Memory B cell (primary cell): Measurements from ENCODE around the gene SESN1.

Experiments
- ATAC-seq: fragments of 150-1000 bp; cut with Tn5 transposase; 2 replicates; pipeline ENCODE4 v1.10.0; 2021; ENCODE audit warnings: low read depth, mild to moderate bottlenecking, moderate library complexity
- DNase-seq, 2 donors: peaks; one replicate each; pipeline ENCODE4 v3.0.0; 2022; ENCODE audit warnings: low spot score in 2 of 2
- H3K27ac Mint-ChIP-seq: one replicate; pipeline ENCODE4 v1.8.0; 2022; ENCODE audit warnings: mild to moderate bottlenecking, moderate library complexity, mixed read lengths
- H3K27me3 Mint-ChIP-seq: one replicate; pipeline ENCODE4 v1.8.0; 2022; ENCODE audit warnings: mixed read lengths
- H3K36me3 Mint-ChIP-seq: one replicate; pipeline ENCODE4 v1.8.0; 2022; ENCODE audit warnings: mild to moderate bottlenecking, mixed read lengths
- H3K4me1 Mint-ChIP-seq: one replicate; pipeline ENCODE4 v1.8.0; 2022; ENCODE audit warnings: mixed read lengths
- H3K4me3 Mint-ChIP-seq: one replicate; pipeline ENCODE4 v1.8.0; 2022; ENCODE audit warnings: mild to moderate bottlenecking, moderate library complexity, mixed read lengths
- H3K9me3 Mint-ChIP-seq: one replicate; pipeline ENCODE4 v1.8.0; 2022; ENCODE audit warnings: mixed read lengths

Gene SESN1

DNA sequence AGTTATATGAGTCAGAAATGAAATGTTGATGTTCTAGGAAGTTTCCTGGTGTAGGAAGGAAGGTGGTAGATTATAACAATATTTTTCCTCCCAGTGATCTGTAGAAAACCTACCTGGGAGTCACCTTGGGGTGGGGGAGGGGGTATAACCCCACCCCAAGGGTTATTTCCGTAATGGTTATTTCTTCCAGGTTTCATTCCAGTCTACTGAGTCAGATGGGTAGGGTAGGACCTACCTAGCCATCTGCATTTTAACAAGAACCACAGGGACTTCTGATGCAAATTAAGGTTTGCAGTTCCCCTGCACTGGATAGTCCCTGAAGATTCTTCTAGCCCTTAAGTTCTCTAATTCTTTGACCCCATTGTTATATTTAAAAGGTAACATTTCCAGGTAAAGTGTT lies 157.5 kb downstream of the SESN1 start:
- H3K36me3 Mint-ChIP-seq: no peaks in the 10 kb centered on the region
- no peak overlapping the region for H3K4me3 Mint-ChIP-seq
- no peak for ATAC-seq
- DNase-seq: no peak
- no peak overlapping the region for H3K27ac Mint-ChIP-seq
- H3K27me3 Mint-ChIP-seq: peaks cover 1% of the 10 kb centered on the region
- H3K9me3 Mint-ChIP-seq: no peaks in the 10 kb centered on the region
- no peaks in the 10 kb centered on the region for H3K4me1 Mint-ChIP-seq
